Endothelial cell of umbilical vein (primary cell): ENCODE measurements around the gene COPZ2. TPM values are rescaled to one million over a fixed set of nuclear protein-coding genes. Genes with fewer than 3 reads are reported as not detected.

Source experiments
- BruUV-seq: library from RNA; stranded (reverse); fragments of 400-500 nt; replicated peaks from 2 replicates; lab custom pipeline; 2021; lab: Mats Ljungman, UMichigan
- CTCF ChIA-PET: fragments of 300-600, 350-600 bp; sonication (Branson Sonifier 250); formaldehyde crosslinking; loops from one replicate; lab custom pipeline; 2021; ENCODE audit warnings: antibody characterized with exemption, inconsistent platforms; lab: Charles Lee
- POLR2A ChIA-PET: fragments of 300-600, 350-600 bp; sonication (Branson Sonifier 250); formaldehyde crosslinking; loops from one replicate; lab custom pipeline; 2021; ENCODE audit warnings: antibody characterized with exemption, inconsistent platforms; lab: Charles Lee
- DNase-seq: peaks from one replicate; pipeline ENCODE4 v3.0.0-alpha.2; 2011; ENCODE audit warnings: low read depth, low spot score
- FAIRE-seq: peaks from 2 replicates; lab custom pipeline; 2011; peaks lifted over from hg19 to GRCh38; lab: Jason Lieb, UNC
- H2AFZ ChIP-seq: 2 replicates; pipeline ENCODE4 v1.6.0; 2012; ENCODE audit warnings: low read depth, low read length, control low read depth, inconsistent platforms
- H3K27ac ChIP-seq: 2 replicates; pipeline ENCODE4 v1.5.1; 2011; ENCODE audit warnings: low read depth, mild to moderate bottlenecking, control low read depth, low read length, moderate library complexity; ENCODE audit not compliant: insufficient read depth
- H3K27me3 ChIP-seq, 2 experiments: 2 replicates each; pipeline versions ENCODE4 v1.6.0 to v1.6.1; 2011; ENCODE audit warnings: low read length in 2 of 2, mixed read lengths in 1 of 2; ENCODE audit not compliant: control insufficient read depth in 2 of 2, insufficient read depth in 2 of 2
- H3K36me3 ChIP-seq, 2 experiments: 2 replicates in 1 of 2; 3 replicates in 1 of 2; pipeline ENCODE4 v1.5.1; 2011; ENCODE audit warnings: low read length in 2 of 2, mild to moderate bottlenecking in 1 of 2, moderate library complexity in 1 of 2; ENCODE audit not compliant: control insufficient read depth in 2 of 2, insufficient read depth in 2 of 2; ENCODE audit errors: extremely low read depth in 1 of 2
- H3K4me1 ChIP-seq: 3 replicates; pipeline ENCODE4 v1.5.1; 2011; ENCODE audit warnings: mild to moderate bottlenecking, low read length; ENCODE audit not compliant: control insufficient read depth, insufficient read depth; ENCODE audit errors: extremely low read depth
- H3K4me2 ChIP-seq: 2 replicates; pipeline ENCODE4 v1.6.1; 2011; ENCODE audit warnings: low read length, control low read depth, mixed read lengths; ENCODE audit not compliant: insufficient read depth
- H3K4me3 ChIP-seq, 3 experiments: fragments of 200-600 bp in 1 of 3; sonication (generic), shearing (Covaris generic) in 1 of 3; replicated peaks in 1 of 3; 2 replicates each; pipeline ENCODE4 v1.5.1; 2011 to 2016; ENCODE audit warnings: control low read depth in 3 of 3, low read length in 3 of 3, mild to moderate bottlenecking in 2 of 3, inconsistent platforms in 1 of 3, low read depth in 1 of 3, moderate library complexity in 1 of 3; ENCODE audit not compliant: insufficient read depth in 1 of 3
- H3K79me2 ChIP-seq: 2 replicates; pipeline ENCODE4 v1.6.0; 2012; ENCODE audit warnings: low read length, inconsistent platforms; ENCODE audit not compliant: control insufficient read depth, insufficient read depth
- H3K9ac ChIP-seq: replicated peaks from 2 replicates; pipeline ENCODE3; 2011; ENCODE audit warnings: low read length, control low read depth; ENCODE audit not compliant: insufficient read depth; ENCODE audit errors: extremely low read depth
- H3K9me1 ChIP-seq: replicated peaks from 3 replicates; pipeline ENCODE4 v1.6.0; 2011; ENCODE audit warnings: mild to moderate bottlenecking, low read length; ENCODE audit not compliant: control insufficient read depth, insufficient read depth; ENCODE audit errors: extremely low read depth
- H3K9me3 ChIP-seq: replicated peaks from 2 replicates; pipeline ENCODE4 v1.5.1; 2012; ENCODE audit warnings: low read length, inconsistent platforms; ENCODE audit not compliant: control insufficient read depth, insufficient read depth
- H4K20me1 ChIP-seq: replicated peaks from 2 replicates; pipeline ENCODE3; 2011; ENCODE audit warnings: mild to moderate bottlenecking, low read length; ENCODE audit not compliant: control insufficient read depth, insufficient read depth; ENCODE audit errors: extremely low read depth
- EZH2 ChIP-seq: IDR thresholded peaks from 2 replicates; pipeline ENCODE4 v1.6.1; 2012; ENCODE audit warnings: borderline replicate concordance, low read depth, mild to moderate bottlenecking, moderate library complexity, low read length, inconsistent platforms; ENCODE audit not compliant: severe bottlenecking
- FOS ChIP-seq: IDR thresholded peaks from 2 replicates; pipeline ENCODE4 v1.6.1; 2011; ENCODE audit warnings: mild to moderate bottlenecking, low read length, moderate library complexity, borderline replicate concordance; ENCODE audit not compliant: insufficient read depth
- GATA2 ChIP-seq: IDR thresholded peaks from 2 replicates; pipeline ENCODE4 v1.7.0; 2011; ENCODE audit warnings: low read depth, mild to moderate bottlenecking, moderate library complexity, mixed read lengths, low read length; ENCODE audit not compliant: insufficient read length, insufficient read depth
- JUN ChIP-seq: IDR thresholded peaks from 2 replicates; pipeline ENCODE4 v1.6.1; 2011; ENCODE audit warnings: borderline replicate concordance, low read depth; ENCODE audit not compliant: insufficient read length, insufficient read depth
- MYC ChIP-seq: IDR thresholded peaks from one replicate; pipeline ENCODE4 v1.6.1; 2011; ENCODE audit warnings: mild to moderate bottlenecking, low read depth, low read length
- POLR2A ChIP-seq: IDR thresholded peaks from 2 replicates; pipeline ENCODE4 v1.6.1; 2012; ENCODE audit warnings: low read depth, mild to moderate bottlenecking, control low read depth, low read length
- POLR2AphosphoS5 ChIP-seq: IDR thresholded peaks from 2 replicates; pipeline ENCODE4 v1.6.1; 2012; ENCODE audit warnings: low read depth, mild to moderate bottlenecking, control low read depth, low read length, moderate library complexity; ENCODE audit not compliant: insufficient read depth
- dilution Hi-C: fragments of 300-500 bp; cut with MboI; formaldehyde crosslinking; loops from one replicate; pipeline ENCODE4 v1.15.0; 2019; ENCODE audit warnings: low sequenced_read_pairs; ENCODE audit not compliant: extremely low pct_ligation_motif_present
- intact Hi-C: fragments of 100-400 bp; cut with micrococcal nuclease; formaldehyde crosslinking; loops from one replicate; pipeline ENCODE4 v1.10.0; 2022
- polyA plus RNA-seq, 4 experiments: library from polyadenylated mRNA; depleted of rRNA in 3 of 4; stranded (reverse) in 3 of 4; unstranded in 1 of 4; fragments of >200 nt; gene quantifications; 2 replicates each; pipeline versions ENCODE4 v1.2.1 to v1.2.3, GENCODE V29; 2011 to 2012; ENCODE audit warnings: missing spikeins in 1 of 4
- total RNA-seq: library from RNA; stranded (reverse); gene quantifications from 2 replicates; pipeline ENCODE4 v1.2.3, GENCODE V29; 2021
- TF ChIP-seq, protein P1 (sequence below), 2 donors: IDR thresholded peaks; 1 replicate in 1 of 2; 2 replicates in 1 of 2; pipeline ENCODE4 v1.5.1; 2011; ENCODE audit warnings: low read length in 2 of 2, mild to moderate bottlenecking in 2 of 2, moderate library complexity in 2 of 2, control low read depth in 1 of 2, inconsistent platforms in 1 of 2, low read depth in 1 of 2; ENCODE audit not compliant: insufficient read depth in 1 of 2; ENCODE audit errors: extremely low read depth in 1 of 2
- TF ChIP-seq, protein P2 (sequence below): IDR thresholded peaks from 2 replicates; pipeline ENCODE4 v1.6.1; 2011; ENCODE audit not compliant: insufficient read depth, insufficient read length

The COPZ2 gene
- total and polyA plus RNA-seq, 2 donors (not counting 3 experiments of a cell fraction or from before 2014, with no cell fraction given) = 16.3 to 28.1 TPM

DNA sequence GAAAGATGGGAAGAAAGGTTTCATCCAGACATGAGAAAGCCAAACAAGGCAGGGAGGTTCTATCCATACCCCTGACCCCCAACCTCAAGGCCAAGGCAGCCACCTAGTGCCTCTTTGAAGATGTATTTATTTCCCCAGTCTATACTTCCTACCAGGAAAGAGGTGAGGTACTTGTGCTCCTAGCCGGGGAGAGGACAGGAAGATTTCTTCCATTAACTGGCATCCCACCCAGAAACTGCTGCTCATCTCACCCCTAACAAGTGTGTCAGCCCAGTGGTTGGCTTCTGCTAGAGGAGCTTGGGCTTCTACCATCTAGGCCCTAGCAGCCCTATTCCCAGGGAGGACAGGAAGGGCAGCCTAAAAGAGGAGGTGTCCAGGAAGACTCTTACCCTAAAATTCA lies 8.9 kb downstream of the COPZ2 start:
- DNase-seq = no peak
- dilution Hi-C loops = no loop called here
- no peak overlapping the region for H3K9ac ChIP-seq
- TF ChIP-seq JUN (no peak), FOS (no peak), EZH2 (no peak), POLR2A (no peak), POLR2AphosphoS5 (no peak)
- H4K20me1 ChIP-seq = no peaks in the 10 kb centered on the region
- no peak overlapping the region for H2AFZ ChIP-seq
- H3K79me2 ChIP-seq = no peaks in the 10 kb centered on the region
- ChIA-PET POLR2A (no interaction called here), CTCF (interaction anchor here (1.0 to 7.3 kb wide), 4 partner anchors 26 to 102 kb away, joined by 4 to 210 read pairs (median 42); no protein-coding TSS in a partner anchor)
- BruUV-seq = no TSS peak
- no peaks in the 10 kb centered on the region for H3K27me3 ChIP-seq
- no peaks in the 10 kb centered on the region for H3K9me3 ChIP-seq
- FAIRE-seq = no peak
- no peak overlapping the region for H3K4me3 ChIP-seq
- no peak overlapping the region for H3K4me2 ChIP-seq
- no peak overlapping the region for H3K27ac ChIP-seq
- intact Hi-C loops = loop anchor here (5.0 to 10.0 kb wide), 3 partner anchors 189 to 306 kb away; no protein-coding TSS in a partner anchor
- no peaks in the 10 kb centered on the region for H3K36me3 ChIP-seq
- H3K9me1 ChIP-seq = no peaks in the 10 kb centered on the region
- peaks cover 21% of the 10 kb centered on the region for H3K4me1 ChIP-seq

DNA sequence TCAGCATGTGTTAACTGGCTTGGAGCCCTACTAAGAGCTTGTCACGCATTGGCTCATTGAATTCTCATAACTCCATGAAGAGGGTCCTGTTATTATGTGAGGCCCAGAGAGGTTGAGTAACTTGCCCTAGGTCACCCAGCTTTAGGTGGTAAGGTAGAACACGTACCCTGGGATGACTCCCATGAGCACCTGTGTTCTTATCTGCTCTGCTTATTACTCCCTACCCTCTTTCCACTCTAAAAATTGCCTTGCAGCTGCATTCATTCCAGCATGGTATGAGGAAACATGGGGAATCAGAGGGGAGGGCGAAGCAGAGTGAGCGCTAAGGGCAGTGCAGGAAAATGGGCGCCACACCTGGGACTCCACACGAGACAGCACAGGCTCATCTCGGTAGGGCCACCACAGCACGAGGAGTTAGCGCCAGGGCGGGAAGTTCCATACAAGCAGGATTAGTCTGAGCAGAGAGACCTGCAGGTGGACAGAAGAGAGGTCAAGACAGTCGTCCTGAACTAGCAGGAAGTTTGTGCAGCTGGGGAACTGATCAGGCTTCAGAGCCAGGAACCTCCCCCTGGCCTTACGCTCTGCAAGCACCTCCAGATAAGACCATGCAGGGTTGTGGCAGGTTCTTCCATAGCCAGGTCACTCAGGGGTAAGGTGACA lies 10.1 kb downstream of the COPZ2 start:
- TF ChIP-seq, protein P1, sequence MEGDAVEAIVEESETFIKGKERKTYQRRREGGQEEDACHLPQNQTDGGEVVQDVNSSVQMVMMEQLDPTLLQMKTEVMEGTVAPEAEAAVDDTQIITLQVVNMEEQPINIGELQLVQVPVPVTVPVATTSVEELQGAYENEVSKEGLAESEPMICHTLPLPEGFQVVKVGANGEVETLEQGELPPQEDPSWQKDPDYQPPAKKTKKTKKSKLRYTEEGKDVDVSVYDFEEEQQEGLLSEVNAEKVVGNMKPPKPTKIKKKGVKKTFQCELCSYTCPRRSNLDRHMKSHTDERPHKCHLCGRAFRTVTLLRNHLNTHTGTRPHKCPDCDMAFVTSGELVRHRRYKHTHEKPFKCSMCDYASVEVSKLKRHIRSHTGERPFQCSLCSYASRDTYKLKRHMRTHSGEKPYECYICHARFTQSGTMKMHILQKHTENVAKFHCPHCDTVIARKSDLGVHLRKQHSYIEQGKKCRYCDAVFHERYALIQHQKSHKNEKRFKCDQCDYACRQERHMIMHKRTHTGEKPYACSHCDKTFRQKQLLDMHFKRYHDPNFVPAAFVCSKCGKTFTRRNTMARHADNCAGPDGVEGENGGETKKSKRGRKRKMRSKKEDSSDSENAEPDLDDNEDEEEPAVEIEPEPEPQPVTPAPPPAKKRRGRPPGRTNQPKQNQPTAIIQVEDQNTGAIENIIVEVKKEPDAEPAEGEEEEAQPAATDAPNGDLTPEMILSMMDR (IDR thresholded peaks at IDR 0.05; ENCODE audit: extremely low read depth in 1 of 2, insufficient read depth in 1 of 2, low read depth in 1 of 2, low read length in 2 of 2) = no peak
- TF ChIP-seq FOS (no peak), GATA2 (no peak), EZH2 (no peak), JUN (no peak), POLR2AphosphoS5 (no peak), MYC (no peak), POLR2A (no peak)
- TF ChIP-seq, protein P2, sequence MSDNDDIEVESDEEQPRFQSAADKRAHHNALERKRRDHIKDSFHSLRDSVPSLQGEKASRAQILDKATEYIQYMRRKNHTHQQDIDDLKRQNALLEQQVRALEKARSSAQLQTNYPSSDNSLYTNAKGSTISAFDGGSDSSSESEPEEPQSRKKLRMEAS = no peak
- H3K27me3 ChIP-seq = no peaks in the 10 kb centered on the region
- no peaks in the 10 kb centered on the region for H3K36me3 ChIP-seq
- CTCF ChIA-PET = interaction anchor here (0.8 to 7.3 kb wide), 24 partner anchors 8 to 591 kb away, joined by 3 to 210 read pairs (median 5); partner anchors contain the start of genes CBX1, NFE2L1 and SNX11
- peaks cover 26% of the 10 kb centered on the region for H3K4me1 ChIP-seq
- no peak overlapping the region for H3K4me3 ChIP-seq
- POLR2A ChIA-PET = interaction anchor here (1.3 kb wide), 1 partner anchor 22 kb away, joined by 6 read pairs; no protein-coding TSS in a partner anchor
- FAIRE-seq = no peak
- intact Hi-C loops = loop anchor here (5.0 to 10.0 kb wide), 3 partner anchors 190 to 307 kb away; no protein-coding TSS in a partner anchor
- no peak overlapping the region for H2AFZ ChIP-seq
- no peaks in the 10 kb centered on the region for H4K20me1 ChIP-seq
- no peaks in the 10 kb centered on the region for H3K79me2 ChIP-seq
- dilution Hi-C loops = no loop called here
- no peak overlapping the region for H3K4me2 ChIP-seq
- no TSS peak for BruUV-seq
- H3K9me1 ChIP-seq = no peaks in the 10 kb centered on the region
- no peak for DNase-seq
- no peak overlapping the region for H3K9ac ChIP-seq
- no peak overlapping the region for H3K27ac ChIP-seq
- no peaks in the 10 kb centered on the region for H3K9me3 ChIP-seq
